CD4-positive, alpha-beta T cell treated with Interleukin-15 for 4 hours (primary cell): Measurements from ENCODE around the gene HSPA12B.

Experiments
- DNase-seq: peaks from one replicate; pipeline ENCODE4 v3.0.0-alpha.2; 2020; ENCODE audit warnings: low spot score

HSPA12B gene

GRCh38 chr20:3767110-3767426, 34.6 kb downstream of the HSPA12B start:
- no peak for DNase-seq

- DNase-seq: peak; percentile 98
Measured at GRCh38 chr20:3767427-3768341, 35.2 kb downstream of the HSPA12B start, which contains the start of gene ADISSP. Gene ADISSP (minus strand): TSS chr20:3767753. CDS start chr20:3760100, 7,653 bp downstream.

DNA sequence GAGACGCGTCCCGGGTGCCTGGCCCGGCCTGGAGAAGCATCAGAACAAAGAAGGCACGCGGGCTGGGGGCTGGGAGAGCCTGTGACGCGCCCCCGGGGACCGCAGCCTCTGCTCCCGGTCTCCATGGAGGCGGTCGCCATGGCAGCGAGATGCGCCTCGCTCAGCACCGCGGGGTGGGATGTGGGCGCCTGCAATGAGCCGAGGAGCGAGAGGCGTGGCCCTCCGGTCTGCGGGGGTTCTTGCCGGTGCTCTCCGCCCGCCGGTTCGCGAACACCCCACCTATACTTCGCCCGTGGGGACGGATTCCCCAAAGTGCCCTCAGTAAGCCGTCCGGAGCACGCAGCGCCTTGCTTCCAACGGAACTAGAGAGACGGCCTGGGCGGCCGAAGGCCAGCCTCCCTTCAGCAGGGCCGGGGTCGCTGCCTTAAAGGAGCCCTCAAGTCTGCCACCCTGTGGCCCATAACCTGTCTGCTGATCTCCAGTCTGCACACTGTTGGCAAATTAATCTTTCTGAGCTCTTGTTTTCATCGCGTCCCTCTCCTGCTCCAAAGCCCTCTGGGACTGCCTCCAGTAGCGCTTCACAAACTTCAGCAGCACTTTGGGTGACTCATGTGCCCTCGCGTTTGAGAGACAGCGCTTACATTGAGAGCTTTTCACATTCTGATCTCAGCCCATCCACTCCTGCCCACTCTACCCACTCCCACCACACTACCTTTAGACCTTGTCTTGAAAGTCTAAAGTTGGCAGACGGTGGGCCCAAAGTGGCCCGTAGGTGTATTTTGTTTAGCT, 36.1 kb downstream of the HSPA12B start:
- DNase-seq: peak; percentile 78

GRCh38 chr20:3771552-3772058, 39.1 kb downstream of the HSPA12B start:
- no peak for DNase-seq

DNA sequence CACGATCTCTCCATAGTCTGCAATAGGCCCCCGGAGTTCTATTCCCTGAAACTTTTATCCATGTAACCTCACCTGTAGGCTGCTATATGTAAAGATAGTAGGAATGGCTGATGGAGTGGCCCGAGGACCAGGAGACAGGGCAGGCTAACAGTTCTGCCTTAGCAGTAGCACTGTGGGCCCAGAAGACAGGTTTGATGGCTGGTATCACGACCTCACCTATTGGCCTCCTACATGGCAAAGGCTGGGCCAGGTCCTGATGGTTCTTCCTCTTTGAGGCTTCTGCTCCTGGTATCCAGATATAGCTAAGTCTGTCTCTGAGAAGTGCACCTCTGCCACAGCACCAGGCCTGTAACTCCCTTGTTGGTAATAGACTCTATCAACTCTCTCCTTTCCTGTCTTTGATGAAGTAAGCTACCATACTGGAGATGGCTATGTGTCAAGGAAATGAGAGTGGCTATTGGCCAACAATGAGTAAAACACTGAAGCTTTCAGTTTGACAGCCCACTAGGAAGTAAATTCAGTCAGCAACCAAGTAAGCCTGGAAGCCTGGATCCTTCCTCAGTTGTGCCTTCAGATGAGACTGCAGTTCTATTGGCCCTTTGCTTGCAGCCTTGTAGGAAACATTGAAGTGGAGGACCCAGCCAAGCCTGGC, 43.1 kb downstream of the HSPA12B start:
- DNase-seq: no peak

DNA sequence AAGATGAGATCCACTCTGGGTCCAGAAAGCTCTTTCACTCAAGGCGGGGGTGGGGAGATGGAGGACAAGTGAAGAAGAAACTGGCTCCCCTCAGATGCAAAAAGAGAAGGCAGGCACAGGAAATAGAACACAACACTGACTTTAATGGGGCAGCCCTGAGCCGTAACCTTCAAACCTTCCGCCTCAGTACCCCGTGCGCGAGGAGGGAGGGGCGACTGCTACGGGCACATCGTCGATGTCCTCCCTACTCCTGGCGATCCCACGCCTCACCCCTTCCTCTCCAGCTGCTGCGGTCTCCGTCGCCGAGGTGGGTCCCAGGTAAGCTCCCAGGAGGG, 44.9 kb downstream of the HSPA12B start:
- peak; percentile 16 for DNase-seq

DNA sequence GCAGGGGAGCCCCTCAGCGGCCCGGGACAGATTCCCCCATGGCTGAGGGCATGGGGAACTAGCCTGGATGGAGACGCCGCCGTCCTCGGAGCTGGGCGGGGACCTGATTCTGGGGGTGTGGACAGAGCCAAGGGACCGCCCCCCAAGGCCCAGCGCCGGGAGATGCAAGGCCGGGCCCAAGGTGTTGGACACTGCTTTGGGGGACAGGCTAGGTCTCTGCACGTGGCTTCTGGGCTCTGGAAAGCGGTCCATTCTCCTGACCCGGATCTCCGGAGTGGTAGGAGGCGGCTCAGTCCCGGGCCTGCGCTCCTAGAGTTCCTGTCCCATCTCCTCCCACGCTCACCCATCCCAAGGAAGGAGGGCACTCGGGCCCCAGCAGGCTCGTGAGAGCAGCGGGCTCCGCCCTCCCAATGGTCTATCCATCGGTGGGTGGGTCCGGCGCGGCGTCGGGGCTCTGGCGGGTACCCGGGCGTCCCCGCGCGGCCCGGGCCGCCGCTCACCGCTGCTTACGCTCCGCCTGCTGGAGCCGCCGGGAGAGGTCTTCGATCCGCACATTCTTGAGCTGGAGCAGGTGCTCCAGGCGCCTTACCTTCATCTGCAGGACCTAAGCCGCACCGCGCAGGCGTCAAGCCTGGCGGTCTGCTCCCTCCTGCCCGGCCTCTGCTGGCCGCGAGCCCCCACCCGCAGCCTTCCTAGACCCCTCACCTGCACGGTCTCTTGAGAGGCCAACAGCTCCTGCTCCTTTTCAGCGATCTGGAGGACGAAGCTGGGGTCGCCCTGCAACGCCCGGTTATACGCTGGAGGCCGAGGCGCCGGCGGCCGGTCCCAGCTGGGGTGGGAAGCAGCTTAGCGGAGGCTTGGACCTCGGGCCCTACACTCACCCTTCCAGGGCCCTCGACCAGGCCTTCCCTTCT, 45.5 kb downstream of the HSPA12B start:
- DNase-seq: peak; percentile 38

- no peak for DNase-seq
Measured at GRCh38 chr20:3778976-3779375, 46.5 kb downstream of the HSPA12B start.

- peak; percentile 70 for DNase-seq
Measured at GRCh38 chr20:3781153-3781910, 48.8 kb downstream of the HSPA12B start, which contains the start of gene SPEF1. Gene SPEF1 (minus strand): TSS chr20:3781448. CDS start chr20:3781287, 161 bp downstream.

- no peak for DNase-seq
Measured at GRCh38 chr20:3782597-3782996, 50.1 kb downstream of the HSPA12B start.

GRCh38 chr20:3783068-3783489, 50.6 kb downstream of the HSPA12B start:
- no peak for DNase-seq

GRCh38 chr20:3783511-3784195, 51.2 kb downstream of the HSPA12B start:
- DNase-seq: no peak

GRCh38 chr20:3784216-3784853, 51.9 kb downstream of the HSPA12B start:
- DNase-seq: no peak

DNA sequence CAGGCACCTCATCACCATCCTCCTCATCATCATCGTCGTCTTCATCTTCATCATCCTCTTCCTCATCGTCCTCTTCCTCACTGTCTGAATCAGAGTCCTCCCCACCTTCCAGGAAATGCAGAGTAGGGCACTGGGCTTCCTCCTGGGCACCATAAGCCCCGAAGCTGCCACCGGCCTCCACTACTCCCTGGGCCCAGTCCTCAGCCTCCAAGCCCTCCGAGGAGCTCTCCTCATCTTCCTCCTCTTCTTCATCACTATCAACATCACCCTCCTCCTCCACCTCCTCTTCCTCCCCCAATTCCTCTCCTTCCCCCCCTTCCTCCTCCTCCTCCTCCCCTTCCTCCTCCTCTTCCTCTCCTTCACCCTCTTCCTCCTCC, 52.4 kb downstream of the HSPA12B start:
- no peak for DNase-seq

- no peak for DNase-seq
Measured at GRCh38 chr20:3785240-3786125, 53.0 kb downstream of the HSPA12B start.

GRCh38 chr20:3786126-3786484, 53.6 kb downstream of the HSPA12B start:
- DNase-seq: peak; percentile 30

- DNase-seq: peak; percentile 92
Measured at GRCh38 chr20:3786665-3787323, 54.3 kb downstream of the HSPA12B start, which contains the start of gene CENPB. Gene CENPB (minus strand): TSS chr20:3786740. CDS start chr20:3786483, 257 bp downstream.
